Keratinocyte (primary cell): ENCODE measurements around the gene COMMD4. TPM values are rescaled to one million over a fixed set of nuclear protein-coding genes. Genes with fewer than 3 reads are reported as not detected.
"Not testable (repeated sequence)": the region's sequence is repeated elsewhere in the genome, so short reads cannot be mapped to it uniquely, and the experiment has no call there.

Experiments
- DNase-seq: peaks from one replicate; pipeline ENCODE4 v3.0.0-alpha.2; 2011; ENCODE audit warnings: low read depth, missing footprints, low spot score
- FAIRE-seq: peaks from 2 replicates; lab custom pipeline; 2011; peaks lifted over from hg19 to GRCh38; lab: Jason Lieb, UNC
- H2AFZ ChIP-seq: 2 replicates; pipeline ENCODE4 v1.6.0; 2012; ENCODE audit warnings: low read length, control low read depth, inconsistent platforms; ENCODE audit not compliant: control insufficient read depth
- H3K27ac ChIP-seq: 2 replicates; pipeline ENCODE4 v1.5.1; 2011; ENCODE audit warnings: low read length; ENCODE audit not compliant: control insufficient read depth, insufficient read depth
- H3K27me3 ChIP-seq: 3 replicates; pipeline ENCODE4 v1.6.0; 2011; ENCODE audit warnings: low read length; ENCODE audit not compliant: control insufficient read depth, insufficient read depth; ENCODE audit errors: extremely low read depth
- H3K36me3 ChIP-seq, 2 experiments: 2 replicates in 1 of 2; 3 replicates in 1 of 2; pipeline ENCODE4 v1.5.1; 2011; ENCODE audit warnings: low read length in 2 of 2, mild to moderate bottlenecking in 1 of 2; ENCODE audit not compliant: control insufficient read depth in 2 of 2, insufficient read depth in 2 of 2; ENCODE audit errors: extremely low read depth in 1 of 2
- H3K4me1 ChIP-seq: 3 replicates; pipeline ENCODE4 v1.5.1; 2011; ENCODE audit warnings: low read length; ENCODE audit not compliant: control insufficient read depth, insufficient read depth; ENCODE audit errors: extremely low read depth
- H3K4me2 ChIP-seq: 3 replicates; pipeline ENCODE4 v1.6.0; 2011; ENCODE audit warnings: low read depth, low read length; ENCODE audit not compliant: control insufficient read depth, insufficient read depth; ENCODE audit errors: extremely low read depth
- H3K4me3 ChIP-seq, 3 experiments: fragments of 200-600 bp in 1 of 3; sonication (generic) in 1 of 3; 2 replicates in 2 of 3; 3 replicates in 1 of 3; pipeline ENCODE4 v1.5.1; 2011 to 2016; ENCODE audit warnings: low read length in 3 of 3, mild to moderate bottlenecking in 3 of 3, control low read depth in 2 of 3, inconsistent platforms in 1 of 3, low read depth in 1 of 3, mixed read lengths in 1 of 3, mixed run types in 1 of 3, moderate library complexity in 1 of 3; ENCODE audit not compliant: control insufficient read depth in 2 of 3, insufficient read depth in 2 of 3; ENCODE audit errors: extremely low read depth in 1 of 3
- H3K79me2 ChIP-seq: 2 replicates; pipeline ENCODE4 v1.6.0; 2012; ENCODE audit warnings: low read length; ENCODE audit not compliant: control insufficient read depth, insufficient read depth
- H3K9ac ChIP-seq: 3 replicates; pipeline ENCODE4 v1.6.0; 2011; ENCODE audit warnings: low read length; ENCODE audit not compliant: control insufficient read depth, insufficient read depth; ENCODE audit errors: extremely low read depth
- H3K9me1 ChIP-seq: 3 replicates; pipeline ENCODE4 v1.6.0; 2011; ENCODE audit warnings: low read length; ENCODE audit not compliant: control insufficient read depth, insufficient read depth; ENCODE audit errors: extremely low read depth
- H3K9me3 ChIP-seq: 2 replicates; pipeline ENCODE4 v1.5.1; 2012; ENCODE audit warnings: low read depth, low read length; ENCODE audit not compliant: control insufficient read depth
- H4K20me1 ChIP-seq: 3 replicates; pipeline ENCODE4 v1.6.0; 2011; ENCODE audit warnings: low read length; ENCODE audit not compliant: control insufficient read depth, insufficient read depth; ENCODE audit errors: extremely low read depth
- CTCF ChIP-seq, 3 experiments: IDR thresholded peaks in 1 of 3; conservative IDR thresholded peaks in 1 of 3; optimal IDR thresholded peaks in 1 of 3; 2 replicates in 2 of 3; 3 replicates in 1 of 3; pipeline versions ENCODE3 to v1.5.1; 2011; ENCODE audit warnings: low read length in 3 of 3, mild to moderate bottlenecking in 3 of 3, moderate library complexity in 2 of 3, control low read depth in 1 of 3, inconsistent platforms in 1 of 3; ENCODE audit not compliant: insufficient read depth in 2 of 3; ENCODE audit errors: extremely low read depth in 1 of 3
- EZH2 ChIP-seq: IDR thresholded peaks from one replicate; pipeline ENCODE4 v1.6.1; 2012; ENCODE audit warnings: inconsistent platforms, mild to moderate bottlenecking, low read length, moderate library complexity
- dilution Hi-C: fragments of 300-500 bp; cut with MboI; formaldehyde crosslinking; loops from one replicate; pipeline ENCODE4 v1.7.0; 2020; ENCODE audit warnings: low sequenced_read_pairs; ENCODE audit not compliant: extremely low pct_ligation_motif_present
- polyA plus RNA-seq, 5 experiments: library from polyadenylated mRNA; depleted of rRNA in 3 of 5; stranded (reverse) in 3 of 5; stranded (forward) in 1 of 5; unstranded in 1 of 5; fragments of >200 nt; gene quantifications; 1 replicate in 1 of 5; 2 replicates in 3 of 5; 3 replicates in 1 of 5; pipeline versions ENCODE4 v1.2.1 to v1.2.3, GENCODE V29; 2011 to 2012; ENCODE audit warnings: missing spikeins in 2 of 5, low read depth in 1 of 5, low replicate concordance in 1 of 5

Gene COMMD4
- polyA plus RNA-seq, 1 donor (not counting 4 experiments of a cell fraction or from before 2014, with no cell fraction given): 48.2 TPM

- dilution Hi-C loops: no loop called here
- Histone ChIP-seq H3K9me1 (no peaks in the 10 kb centered on the region), H4K20me1 (no peaks in the 10 kb centered on the region), H3K4me1 (peaks cover 10% of the 10 kb centered on the region), H3K4me2 (peak overlapping the region; percentile 41), H3K9ac (peak overlapping the region; percentile 22), H3K4me3 (no peak overlapping the region), H3K9me3 (peaks cover 5% of the 10 kb centered on the region), H3K36me3 (no peaks in the 10 kb centered on the region), H3K27ac (no peak overlapping the region), H2AFZ (peak overlapping the region; percentile 51), H3K27me3 (peaks cover 6% of the 10 kb centered on the region), H3K79me2 (no peaks in the 10 kb centered on the region)
- FAIRE-seq (no peak), DNase-seq (no peak)
- no peak for TF ChIP-seq CTCF (optimal IDR thresholded peaks at IDR 0.05 in 1 of 3, IDR thresholded peaks at IDR 0.05 in 1 of 3, conservative IDR thresholded peaks at IDR 0.05 in 1 of 3; ENCODE audit: extremely low read depth in 1 of 3, insufficient read depth in 2 of 3, low read length in 3 of 3)
- TF ChIP-seq EZH2: no peak
These were observed 22.6 kb upstream of the COMMD4 start for GRCh38 chr15:75313116-75313845.

GRCh38 chr15:75314552-75315290 is 21.1 kb upstream of the COMMD4 start:
- no peak for FAIRE-seq

GRCh38 chr15:75319231-75319897 is 16.5 kb upstream of the COMMD4 start:
- dilution Hi-C loops, FAIRE-seq: not testable (repeated sequence)

More at GRCh38 chr15:75314552-75315290, 21.1 kb upstream of the COMMD4 start:
- Histone ChIP-seq H3K4me1 (peaks cover 10% of the 10 kb centered on the region), H2AFZ (no peak overlapping the region), H3K9me3 (peaks cover 5% of the 10 kb centered on the region), H3K36me3 (no peaks in the 10 kb centered on the region), H3K27me3 (peaks cover 6% of the 10 kb centered on the region), H3K4me3 (no peak overlapping the region), H3K79me2 (no peaks in the 10 kb centered on the region), H3K27ac (no peak overlapping the region), H3K9ac (no peak overlapping the region), H4K20me1 (no peaks in the 10 kb centered on the region), H3K4me2 (no peak overlapping the region), H3K9me1 (no peaks in the 10 kb centered on the region)
- dilution Hi-C loops: no loop called here
- DNase-seq: no peak
- TF ChIP-seq CTCF (optimal IDR thresholded peaks at IDR 0.05 in 1 of 3, IDR thresholded peaks at IDR 0.05 in 1 of 3, conservative IDR thresholded peaks at IDR 0.05 in 1 of 3; ENCODE audit: extremely low read depth in 1 of 3, insufficient read depth in 2 of 3, low read length in 3 of 3) (no peak), EZH2 (no peak)

More at GRCh38 chr15:75319231-75319897, 16.5 kb upstream of the COMMD4 start:
- H3K9ac ChIP-seq, H3K36me3 ChIP-seq, H2AFZ ChIP-seq, H3K4me1 ChIP-seq, H3K9me1 ChIP-seq, H3K27me3 ChIP-seq, H3K9me3 ChIP-seq, H3K4me3 ChIP-seq, H3K4me2 ChIP-seq, H3K79me2 ChIP-seq, H3K27ac ChIP-seq, DNase-seq, H4K20me1 ChIP-seq: not testable (repeated sequence)
